HG02938 (cell line): ENCODE measurements around the gene CYB561D2.

Source experiments
- ATAC-seq: cut with Tn5 transposase; IDR thresholded peaks from one replicate; pipeline ENCODE4 v1.9.1; 2021; ENCODE audit warnings: mild to moderate bottlenecking, moderate library complexity; ENCODE audit not compliant: unreplicated experiment

CYB561D2 gene

GRCh38 chr3:50358911-50359759 lies 8.5 kb downstream of the CYB561D2 start, which contains the start of gene TMEM115:
TSS of gene TMEM115 (minus strand) at chr3:50359521. CDS start at chr3:50359063, 458 bp downstream.
- peak; percentile 97 for ATAC-seq

GRCh38 chr3:50359760-50360110 lies 9.1 kb downstream of the CYB561D2 start:
- peak; percentile 7 for ATAC-seq

GRCh38 chr3:50364573-50365079 lies 14.0 kb downstream of the CYB561D2 start:
- peak; percentile 19 for ATAC-seq

- ATAC-seq: peak; percentile 78
Measured at GRCh38 chr3:50365080-50365841, 14.6 kb downstream of the CYB561D2 start.

- ATAC-seq: no peak
Measured at GRCh38 chr3:50365842-50366220, 15.2 kb downstream of the CYB561D2 start.

- no peak for ATAC-seq
Measured at GRCh38 chr3:50369012-50369670, 18.5 kb downstream of the CYB561D2 start.

- ATAC-seq: no peak
Measured at GRCh38 chr3:50370594-50370993, 19.9 kb downstream of the CYB561D2 start.

GRCh38 chr3:50371133-50371685 lies 20.5 kb downstream of the CYB561D2 start:
- no peak for ATAC-seq

GRCh38 chr3:50372349-50372748 lies 21.7 kb downstream of the CYB561D2 start:
- no peak for ATAC-seq

- ATAC-seq: no peak
Measured at GRCh38 chr3:50373146-50374051, 22.7 kb downstream of the CYB561D2 start.

GRCh38 chr3:50374363-50375257 lies 23.9 kb downstream of the CYB561D2 start:
- ATAC-seq: no peak

- ATAC-seq: no peak
Measured at GRCh38 chr3:50375258-50375931, 24.7 kb downstream of the CYB561D2 start.

GRCh38 chr3:50378024-50378423 lies 27.4 kb downstream of the CYB561D2 start:
- ATAC-seq: no peak

GRCh38 chr3:50378757-50379156 lies 28.1 kb downstream of the CYB561D2 start:
- ATAC-seq: no peak

- ATAC-seq: no peak
Measured at GRCh38 chr3:50380405-50381085, 29.9 kb downstream of the CYB561D2 start.

- no peak for ATAC-seq
Measured at GRCh38 chr3:50381383-50381782, 30.7 kb downstream of the CYB561D2 start.

- no peak for ATAC-seq
Measured at GRCh38 chr3:50382722-50383121, 32.1 kb downstream of the CYB561D2 start.

- no peak for ATAC-seq
Measured at GRCh38 chr3:50383750-50384149, 33.1 kb downstream of the CYB561D2 start.
